GM06990 (cell line): ENCODE measurements around the gene GRID1.
"Not testable (repeated sequence)": the region's sequence is repeated elsewhere in the genome, so short reads cannot be mapped to it uniquely, and the experiment has no call there.

Experiments
- DNase-seq: peaks from one replicate; pipeline ENCODE4 v3.0.0-alpha.2; 2011; ENCODE audit not compliant: insufficient read length; ENCODE audit errors: extremely low read depth
- H3K27me3 ChIP-seq: replicated peaks from 2 replicates; pipeline ENCODE4 v1.6.0; 2011; ENCODE audit warnings: low read length; ENCODE audit not compliant: control insufficient read depth, insufficient read depth
- H3K36me3 ChIP-seq: 2 replicates; pipeline ENCODE4 v1.5.1; 2011; ENCODE audit warnings: low read length; ENCODE audit not compliant: control insufficient read depth, insufficient read depth
- H3K4me3 ChIP-seq: replicated peaks from 2 replicates; pipeline ENCODE4 v1.5.1; 2011; ENCODE audit warnings: low read depth, mild to moderate bottlenecking, control low read depth, low read length
- CTCF ChIP-seq: IDR thresholded peaks from 2 replicates; pipeline ENCODE4 v1.5.1; 2011; ENCODE audit warnings: low read length, control low read depth, mild to moderate bottlenecking, inconsistent platforms; ENCODE audit not compliant: insufficient read depth, poor library complexity, severe bottlenecking

The GRID1 gene

GRCh38 chr10:86079088-86079487 lies 287.5 kb downstream of the GRID1 start:
- H3K36me3 ChIP-seq = no peaks in the 10 kb centered on the region
- H3K27me3 ChIP-seq = peaks cover 4% of the 10 kb centered on the region
- no peak overlapping the region for H3K4me3 ChIP-seq
- DNase-seq = no peak
- TF ChIP-seq CTCF = no peak

GRCh38 chr10:86078639-86079035 lies 288.0 kb downstream of the GRID1 start:
- Histone ChIP-seq H3K36me3 (no peaks in the 10 kb centered on the region), H3K4me3 (no peak overlapping the region)

GRCh38 chr10:86077871-86078638 lies 288.5 kb downstream of the GRID1 start:
- Histone ChIP-seq H3K4me3 (no peak overlapping the region), H3K27me3 (peaks cover 3% of the 10 kb centered on the region), H3K36me3 (no peaks in the 10 kb centered on the region)
- no peak for DNase-seq
- TF ChIP-seq CTCF = no peak

More at GRCh38 chr10:86078639-86079035, 288.0 kb downstream of the GRID1 start:
- peaks cover 3% of the 10 kb centered on the region for H3K27me3 ChIP-seq
- no peak for DNase-seq
- no peak for TF ChIP-seq CTCF

GRCh38 chr10:86077271-86077670 lies 289.3 kb downstream of the GRID1 start:
- TF ChIP-seq CTCF = no peak
- Histone ChIP-seq H3K4me3 (no peak overlapping the region), H3K27me3 (peaks cover under 1% of the 10 kb centered on the region), H3K36me3 (no peaks in the 10 kb centered on the region)
- DNase-seq = no peak

DNA sequence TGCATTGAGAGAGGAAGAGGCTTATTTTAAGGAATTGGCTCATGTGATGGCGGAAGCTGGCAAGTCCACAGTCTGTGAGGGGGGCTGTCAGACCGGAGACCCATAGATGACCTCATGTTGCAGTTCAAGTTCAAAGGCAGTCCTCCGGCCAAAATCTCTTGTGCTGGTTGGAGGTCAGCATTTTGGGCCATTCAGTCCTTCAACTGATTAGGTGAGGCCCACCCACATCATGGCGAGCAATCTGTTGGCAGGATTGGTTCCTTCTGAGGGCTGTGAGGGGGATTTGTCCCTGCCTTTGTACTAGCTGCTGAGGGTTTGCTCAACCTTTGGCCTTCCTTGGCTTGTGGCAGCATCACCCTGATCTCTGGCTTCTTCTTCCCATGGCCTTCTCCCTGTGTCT lies 290.1 kb downstream of the GRID1 start:
- not testable (repeated sequence) for H3K4me3 ChIP-seq, H3K36me3 ChIP-seq, DNase-seq, H3K27me3 ChIP-seq

DNA sequence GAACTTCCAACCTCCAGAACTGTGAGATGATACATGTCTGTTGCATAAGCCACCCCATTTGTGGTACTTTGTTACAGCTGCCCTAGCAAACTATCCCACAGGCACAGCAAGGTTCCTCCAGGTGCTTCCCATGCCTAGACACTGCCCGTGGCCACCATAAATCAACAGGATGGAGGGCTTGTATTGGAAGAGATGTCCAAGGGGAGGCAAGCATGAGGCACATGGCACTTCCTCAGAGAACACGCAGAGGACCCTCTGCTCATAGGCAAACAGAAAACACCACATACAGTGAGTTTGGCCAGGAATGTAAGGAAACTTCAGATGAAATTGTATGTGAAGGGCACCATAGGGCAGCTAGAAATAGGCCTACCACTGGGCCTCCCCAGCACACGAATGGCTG lies 291.1 kb downstream of the GRID1 start:
- no peaks in the 10 kb centered on the region for H3K36me3 ChIP-seq
- H3K27me3 ChIP-seq = no peaks in the 10 kb centered on the region
- H3K4me3 ChIP-seq = no peak overlapping the region
- no peak for DNase-seq
- no peak for TF ChIP-seq CTCF
